Large intestine (tissue), 3 donors: ENCODE data around the gene FHDC1. TPM values are rescaled to one million over a fixed set of nuclear protein-coding genes. Genes with fewer than 3 reads are reported as not detected.

Experiments used
- DNase-seq, 2 donors: peaks; one replicate each; pipeline versions ENCODE4 v3.0.0 to v3.0.0-alpha.2; 2013
- H3K27ac ChIP-seq: one replicate; pipeline ENCODE4 v1.5.1; 2013; ENCODE audit warnings: low read length
- H3K27me3 ChIP-seq: 2 replicates; pipeline ENCODE4 v1.6.1; 2013; ENCODE audit warnings: low read length; ENCODE audit not compliant: control insufficient read depth, insufficient read depth
- H3K36me3 ChIP-seq: 2 replicates; pipeline ENCODE4 v1.6.1; 2013; ENCODE audit warnings: low read length; ENCODE audit not compliant: control insufficient read depth, insufficient read depth
- H3K4me1 ChIP-seq: one replicate; pipeline ENCODE4 v1.6.1; 2013; ENCODE audit warnings: low read length; ENCODE audit not compliant: control insufficient read depth, insufficient read depth
- H3K4me3 ChIP-seq: one replicate; pipeline ENCODE4 v1.5.1; 2013; ENCODE audit warnings: low read length
- H3K9me3 ChIP-seq: one replicate; pipeline ENCODE4 v1.6.1; 2013; ENCODE audit warnings: mild to moderate bottlenecking, low read depth, low read length, moderate library complexity; ENCODE audit not compliant: control insufficient read depth
- WGBS: methylation state at CpG from one replicate; pipeline ENCODE4 v1.1.5; 2013; ENCODE audit warnings: low lambda C conversion rate; ENCODE audit not compliant: insufficient coverage; 5-methylcytosine and 5-hydroxymethylcytosine counted together
- polyA plus RNA-seq: library from polyadenylated mRNA; unstranded; fragments of 120-200 nt; gene quantifications from one replicate; pipeline ENCODE4 v1.2.1, GENCODE V29; 2013

The FHDC1 gene
- polyA plus RNA-seq, 1 donor: 10.7 TPM

- peaks cover 21% of the 10 kb centered on the region for H3K4me1 ChIP-seq
- no peak for DNase-seq
- H3K4me3 ChIP-seq: no peak overlapping the region
- H3K27me3 ChIP-seq: no peaks in the 10 kb centered on the region
- WGBS: 0% methylated on average over 1 of the region's 2 CpGs
- no peak overlapping the region for H3K27ac ChIP-seq
- H3K9me3 ChIP-seq: peaks cover 4% of the 10 kb centered on the region
- H3K36me3 ChIP-seq: no peaks in the 10 kb centered on the region
These were observed 66.0 kb downstream of the FHDC1 start for GRCh38 chr4:153002110-153002509.

- H3K27me3 ChIP-seq: no peaks in the 10 kb centered on the region
- H3K27ac ChIP-seq: no peak overlapping the region
- H3K4me1 ChIP-seq: peaks cover 21% of the 10 kb centered on the region
- H3K4me3 ChIP-seq: no peak overlapping the region
- no peaks in the 10 kb centered on the region for H3K9me3 ChIP-seq
- no peak for DNase-seq
- WGBS: no CpG with 5 or more reads among the region's 6 CpGs
- H3K36me3 ChIP-seq: no peaks in the 10 kb centered on the region
These were observed 68.1 kb downstream of the FHDC1 start for GRCh38 chr4:153004081-153004850.

- WGBS: no CpG with 5 or more reads among the region's 8 CpGs
- peak in 1 of 2 donors; percentile 36 for DNase-seq
- H3K27me3 ChIP-seq: no peaks in the 10 kb centered on the region
- peaks cover 8% of the 10 kb centered on the region for H3K4me1 ChIP-seq
- H3K27ac ChIP-seq: no peak overlapping the region
- no peak overlapping the region for H3K4me3 ChIP-seq
- H3K9me3 ChIP-seq: no peaks in the 10 kb centered on the region
- H3K36me3 ChIP-seq: no peaks in the 10 kb centered on the region
These were observed 69.8 kb downstream of the FHDC1 start for GRCh38 chr4:153005899-153006381.

- no peak for DNase-seq
- Histone ChIP-seq H3K27ac (no peak overlapping the region), H3K9me3 (no peaks in the 10 kb centered on the region), H3K36me3 (no peaks in the 10 kb centered on the region), H3K4me1 (peaks cover 8% of the 10 kb centered on the region), H3K4me3 (no peak overlapping the region), H3K27me3 (no peaks in the 10 kb centered on the region)
- WGBS: 94% methylated on average over 4 of the region's 15 CpGs
These were observed 72.6 kb downstream of the FHDC1 start for GRCh38 chr4:153008578-153009199.

- H3K4me3 ChIP-seq: no peak overlapping the region
- no peak for DNase-seq
- H3K9me3 ChIP-seq: no peaks in the 10 kb centered on the region
- no peak overlapping the region for H3K27ac ChIP-seq
- no peaks in the 10 kb centered on the region for H3K27me3 ChIP-seq
- H3K4me1 ChIP-seq: peaks cover 8% of the 10 kb centered on the region
- no peaks in the 10 kb centered on the region for H3K36me3 ChIP-seq
- 100% methylated on average over 1 of the region's 3 CpGs for WGBS
These were observed 74.0 kb downstream of the FHDC1 start for GRCh38 chr4:153010146-153010545.

GRCh38 chr4:153013202-153013977 lies 77.3 kb downstream of the FHDC1 start:
- no peak for DNase-seq
- Histone ChIP-seq H3K27ac (no peak overlapping the region), H3K4me3 (no peak overlapping the region), H3K4me1 (no peaks in the 10 kb centered on the region), H3K9me3 (no peaks in the 10 kb centered on the region), H3K36me3 (no peaks in the 10 kb centered on the region), H3K27me3 (no peaks in the 10 kb centered on the region)
- 60% methylated on average over 1 of the region's 5 CpGs for WGBS

- Histone ChIP-seq H3K4me3 (no peak overlapping the region), H3K27ac (no peak overlapping the region), H3K36me3 (no peaks in the 10 kb centered on the region), H3K9me3 (no peaks in the 10 kb centered on the region), H3K27me3 (no peaks in the 10 kb centered on the region), H3K4me1 (no peaks in the 10 kb centered on the region)
- DNase-seq: no peak
These were observed 78.3 kb downstream of the FHDC1 start for GRCh38 chr4:153014460-153014859.

- DNase-seq: no peak
- H3K27ac ChIP-seq: no peak overlapping the region
- H3K27me3 ChIP-seq: no peaks in the 10 kb centered on the region
- no CpG with 5 or more reads among the region's 4 CpGs for WGBS
- no peaks in the 10 kb centered on the region for H3K4me1 ChIP-seq
- H3K4me3 ChIP-seq: no peak overlapping the region
- H3K36me3 ChIP-seq: no peaks in the 10 kb centered on the region
- H3K9me3 ChIP-seq: no peaks in the 10 kb centered on the region
These were observed 80.5 kb downstream of the FHDC1 start for GRCh38 chr4:153016592-153016991.

GRCh38 chr4:153018031-153018430 lies 81.9 kb downstream of the FHDC1 start:
- DNase-seq: no peak
- WGBS: no CpG with 5 or more reads among the region's 4 CpGs
- Histone ChIP-seq H3K27ac (no peak overlapping the region), H3K27me3 (no peaks in the 10 kb centered on the region), H3K4me3 (no peak overlapping the region), H3K4me1 (peaks cover under 1% of the 10 kb centered on the region), H3K9me3 (no peaks in the 10 kb centered on the region), H3K36me3 (no peaks in the 10 kb centered on the region)

GRCh38 chr4:153018684-153019083 lies 82.6 kb downstream of the FHDC1 start:
- WGBS: no CpG with 5 or more reads among the region's 1 CpG
- no peak overlapping the region for H3K4me3 ChIP-seq
- H3K27ac ChIP-seq: no peak overlapping the region
- H3K9me3 ChIP-seq: no peaks in the 10 kb centered on the region
- H3K4me1 ChIP-seq: peaks cover 7% of the 10 kb centered on the region
- DNase-seq: no peak
- no peaks in the 10 kb centered on the region for H3K36me3 ChIP-seq
- no peaks in the 10 kb centered on the region for H3K27me3 ChIP-seq
